ENCODE measurements around the gene DHRS7. TPM values are rescaled to one million over a fixed set of nuclear protein-coding genes. Genes with fewer than 3 reads are reported as not detected.

Gene DHRS7
- total and polyA plus RNA-seq, 2 of the 8 experiments (the other 6 are each of a cell fraction or from before 2014, with no cell fraction given): 10.8 to 27.5 TPM

DNA sequence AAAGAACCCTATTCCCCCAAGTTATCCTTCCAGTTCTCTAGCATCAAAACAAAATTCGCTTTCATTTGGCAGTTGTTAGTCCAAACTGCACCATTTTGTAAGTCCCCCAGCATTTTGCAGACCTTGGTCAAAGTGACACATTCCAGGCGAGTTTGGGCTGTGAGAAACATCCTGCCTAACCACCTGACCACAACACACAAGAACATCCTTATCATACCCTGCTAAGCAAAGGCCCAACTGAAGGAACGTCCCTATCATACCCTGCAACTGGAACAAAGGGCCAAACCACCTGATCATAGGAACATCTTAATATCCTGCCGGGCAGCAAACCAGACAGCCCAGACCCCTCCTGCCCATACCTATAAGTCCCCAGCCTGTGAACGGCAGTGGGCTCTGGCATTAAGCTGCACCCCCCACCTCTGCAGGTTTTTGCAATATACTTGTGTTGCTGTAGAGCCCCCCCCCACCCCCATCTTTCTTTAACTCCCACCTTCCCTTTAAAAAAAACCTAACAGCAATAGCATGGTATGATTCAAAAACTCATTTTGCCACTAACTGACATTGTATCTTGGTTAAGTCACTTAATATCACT lies 70.8 kb downstream of the DHRS7 start:
- peak overlapping the region in 1 of 4 experiments; percentile 17; a peak in 1 of 7 replicates for H3K9ac ChIP-seq (replicated peaks in 1 of 4; ENCODE audit: extremely low read depth in 1 of 4, low read depth in 3 of 4, low read length in 3 of 4)

More for the DNA sequence above, 70.8 kb downstream of the DHRS7 start:
- Histone ChIP-seq H2BK120ac (replicated peaks; ENCODE audit: low read depth, low read length) (no peak overlapping the region), H3K56ac (replicated peaks; ENCODE audit: insufficient read length, low read depth, low read length) (no peak overlapping the region), H4K91ac (replicated peaks; ENCODE audit: insufficient read length, low read length) (no peak overlapping the region), H3K23ac (ENCODE audit: insufficient read length) (no peak overlapping the region), H3K4ac (replicated peaks; ENCODE audit: insufficient read length, low read depth, low read length) (no peak overlapping the region), H3K14ac (ENCODE audit: insufficient read length) (no peak overlapping the region), H2BK5ac (ENCODE audit: low read depth, low read length) (0 out of 2 replicates have a peak overlapping the region, but pooled peaks have one; percentile 45), H4K8ac (ENCODE audit: extremely low read depth, insufficient read depth, low read length) (no peak overlapping the region), H3K79me2 (ENCODE audit: control insufficient read depth in 1 of 2, insufficient read depth in 2 of 2, low read length in 2 of 2) (peaks cover 6 to 65% of the 10 kb centered on the region in 2 experiments; a peak in 3 of 4 replicates), H3K4me3 (ENCODE audit: extremely low read depth in 1 of 4, insufficient read depth in 2 of 4, low read depth in 3 of 4, low read length in 4 of 4) (peak overlapping the region in 1 of 4 experiments; percentile 95; a peak in 1 of 8 replicates), H2BK12ac (ENCODE audit: low read depth, low read length) (no peak overlapping the region), H4K20me1 (replicated peaks in 1 of 2; ENCODE audit: control insufficient read depth in 1 of 2, insufficient read depth in 2 of 2, low read length in 2 of 2) (peaks cover 0 to 3% of the 10 kb centered on the region in 2 experiments), H3K9me3 (ENCODE audit: insufficient read depth in 2 of 2, low read depth in 1 of 2, low read length in 1 of 2) (no peaks in the 10 kb centered on the region), H2BK15ac (ENCODE audit: low read length) (no peak overlapping the region), H3K36me3 (ENCODE audit: control insufficient read depth in 2 of 4, insufficient read depth in 4 of 4, low read length in 3 of 4) (peaks cover 0 to 9% (median 2%) of the 10 kb centered on the region in 4 experiments; a peak in 2 of 8 replicates), H2AFZ (ENCODE audit: low read length) (no peak overlapping the region), H2AK5ac (ENCODE audit: low read depth, low read length) (no peak overlapping the region), H3K27ac (ENCODE audit: low read depth, low read length) (no peak overlapping the region), H3K18ac (ENCODE audit: extremely low read depth, low read length) (no peak overlapping the region), H3K4me1 (replicated peaks in 1 of 4; ENCODE audit: control insufficient read depth in 3 of 4, insufficient read depth in 4 of 4, low read length in 3 of 4) (peaks cover 5 to 10% (median 9%) of the 10 kb centered on the region in 4 experiments), H3K23me2 (ENCODE audit: low read depth, low read length) (peaks cover 7% of the 10 kb centered on the region; the same call in 1 of the 2 replicates), H3K79me1 (ENCODE audit: low read depth, low read length) (peaks cover 5% of the 10 kb centered on the region; the same call in 1 of the 2 replicates), H4K5ac (ENCODE audit: insufficient read length, low read depth, low read length) (no peak overlapping the region), H3K27me3 (replicated peaks in 1 of 4; ENCODE audit: control insufficient read depth in 3 of 4, extremely low read depth in 1 of 4, insufficient read depth in 3 of 4, low read length in 3 of 4) (no peaks in the 10 kb centered on the region), H3K4me2 (ENCODE audit: insufficient read depth in 1 of 2, low read depth in 2 of 2, low read length in 2 of 2) (peak overlapping the region; percentile 58 to 88), H2BK20ac (ENCODE audit: low read length) (no peak overlapping the region)
- TF ChIP-seq TEAD4 (IDR thresholded peaks at IDR 0.05; ENCODE audit: low read depth, low read length) (peak; percentile 92), POLR2A (IDR thresholded peaks at IDR 0.05; ENCODE audit: control extremely low read depth in 1 of 2, low read depth in 2 of 2, low read length in 2 of 2) (no peak), POLR2AphosphoS5 (IDR thresholded peaks at IDR 0.05; ENCODE audit: low read depth, low read length) (no peak), SIN3A (conservative IDR thresholded peaks at IDR 0.05 in 1 of 2, IDR thresholded peaks at IDR 0.05 in 1 of 2; ENCODE audit: low read depth in 1 of 2, low read length in 2 of 2) (0 out of 4 replicates have a peak, but pooled peaks of 1 of the 2 experiments have one; percentile 33), POU5F1 (IDR thresholded peaks at IDR 0.05; ENCODE audit: low read depth, low read length) (no peak), PHF8 (conservative IDR thresholded peaks at IDR 0.05; ENCODE audit: low read depth, low read length) (no peak), BCL11A (IDR thresholded peaks at IDR 0.05; ENCODE audit: low read depth in 2 of 2, low read length in 2 of 2) (no peak)
- TF ChIP-seq, protein P1, sequence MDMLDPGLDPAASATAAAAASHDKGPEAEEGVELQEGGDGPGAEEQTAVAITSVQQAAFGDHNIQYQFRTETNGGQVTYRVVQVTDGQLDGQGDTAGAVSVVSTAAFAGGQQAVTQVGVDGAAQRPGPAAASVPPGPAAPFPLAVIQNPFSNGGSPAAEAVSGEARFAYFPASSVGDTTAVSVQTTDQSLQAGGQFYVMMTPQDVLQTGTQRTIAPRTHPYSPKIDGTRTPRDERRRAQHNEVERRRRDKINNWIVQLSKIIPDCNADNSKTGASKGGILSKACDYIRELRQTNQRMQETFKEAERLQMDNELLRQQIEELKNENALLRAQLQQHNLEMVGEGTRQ (IDR thresholded peaks at IDR 0.05; ENCODE audit: low read length): no peak
- WGBS, 2 experiments (ENCODE audit: extremely low coverage in 1 of 2, insufficient coverage in 1 of 2, insufficient read length in 1 of 2, insufficient replicate concordance in 2 of 2, low coverage in 1 of 2, low lambda C conversion rate in 2 of 2, missing lambda C conversion rate in 1 of 2): 62% methylated on average over 5 of the region's 5 CpGs; no CpG with 5 or more reads in 1 of the 2 experiments
- POLR2A ChIA-PET (ENCODE audit: partially characterized antibody): no interaction called here
- CTCF ChIA-PET (ENCODE audit: partially characterized antibody): no interaction called here
- DNase-seq (ENCODE audit: low read depth in 1 of 2, low spot score in 2 of 2) (peak in 1 of 2 experiments; percentile 19), FAIRE-seq (no peak)
